Cardiac muscle cell (in vitro differentiated cells and primary cell): ENCODE results near the gene AP1S3. TPM values are rescaled to one million over a fixed set of nuclear protein-coding genes. Genes with fewer than 3 reads are reported as not detected.

Experiments
- DNase-seq, 2 donors: peaks; one replicate each; pipeline versions ENCODE4 v3.0.0 to v3.0.0-alpha.2; 2010 to 2017; ENCODE audit warnings: low read depth in 1 of 2, low spot score in 1 of 2
- H3K27ac ChIP-seq: fragments of 200-600 bp; sonication (generic); 2 replicates; pipeline ENCODE4 v1.5.1; 2016
- H3K27me3 ChIP-seq: fragments of 200-600 bp; sonication (generic); 2 replicates; pipeline ENCODE4 v1.6.0; 2016; ENCODE audit warnings: control low read depth
- H3K36me3 ChIP-seq: fragments of 200-600 bp; sonication (generic); 2 replicates; pipeline ENCODE4 v1.5.1; 2016; ENCODE audit warnings: control low read depth
- H3K4me1 ChIP-seq: fragments of 200-600 bp; sonication (generic); 2 replicates; pipeline ENCODE4 v1.8.1; 2017; ENCODE audit warnings: low read depth, mild to moderate bottlenecking, mixed run types
- H3K4me3 ChIP-seq: fragments of 200-600 bp; sonication (generic); 2 replicates; pipeline ENCODE4 v1.5.1; 2016; ENCODE audit warnings: mild to moderate bottlenecking
- H3K9me3 ChIP-seq: fragments of 200-600 bp; sonication (generic); 2 replicates; pipeline ENCODE4 v1.5.1; 2017; ENCODE audit warnings: low read depth, mild to moderate bottlenecking, control low read depth
- polyA plus RNA-seq: library from polyadenylated mRNA; unstranded; fragments of >200 nt; fragmentation: Nextera tagmentation; extraction: Ambion mirVana; gene quantifications from 2 replicates; pipeline ENCODE4 v1.2.1, GENCODE V29; 2016
- total RNA-seq: library from RNA; depleted of rRNA; stranded (reverse); fragments of >200 nt; gene quantifications from 2 replicates; pipeline ENCODE4 v1.2.3, GENCODE V29; 2016
- TF ChIP-seq, protein P1 (sequence below): IDR thresholded peaks from 2 replicates; pipeline ENCODE4 v1.5.1; 2012; ENCODE audit warnings: low read depth, mild to moderate bottlenecking, low read length

Gene AP1S3
- total and polyA plus RNA-seq, 2 experiments from 2014 or later = 1.6 TPM; not detected in 1

DNA sequence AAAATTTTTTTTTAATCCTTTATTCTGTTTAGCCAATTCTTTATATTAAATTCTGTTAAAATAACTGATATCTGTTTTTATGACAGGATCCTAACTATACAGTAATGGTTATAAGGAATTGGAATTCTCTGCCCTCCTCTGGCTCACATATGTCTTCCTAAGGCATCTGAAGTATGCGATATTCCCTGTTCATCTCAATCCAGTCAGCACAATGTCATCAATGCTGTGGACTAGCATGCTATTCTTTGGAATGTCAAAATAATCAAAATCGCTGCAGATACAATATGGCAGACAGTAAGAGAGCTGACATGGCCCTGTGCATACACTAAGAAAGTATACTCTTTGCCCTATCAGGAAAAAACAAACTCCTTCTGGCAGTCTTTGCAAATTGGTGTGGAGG is 107.6 kb downstream of the AP1S3 start:
- Histone ChIP-seq H3K9me3 (no peaks in the 10 kb centered on the region), H3K27ac (no peak overlapping the region), H3K4me1 (peaks cover 10% of the 10 kb centered on the region), H3K4me3 (no peak overlapping the region), H3K36me3 (no peaks in the 10 kb centered on the region), H3K27me3 (no peaks in the 10 kb centered on the region)
- TF ChIP-seq, protein P1, sequence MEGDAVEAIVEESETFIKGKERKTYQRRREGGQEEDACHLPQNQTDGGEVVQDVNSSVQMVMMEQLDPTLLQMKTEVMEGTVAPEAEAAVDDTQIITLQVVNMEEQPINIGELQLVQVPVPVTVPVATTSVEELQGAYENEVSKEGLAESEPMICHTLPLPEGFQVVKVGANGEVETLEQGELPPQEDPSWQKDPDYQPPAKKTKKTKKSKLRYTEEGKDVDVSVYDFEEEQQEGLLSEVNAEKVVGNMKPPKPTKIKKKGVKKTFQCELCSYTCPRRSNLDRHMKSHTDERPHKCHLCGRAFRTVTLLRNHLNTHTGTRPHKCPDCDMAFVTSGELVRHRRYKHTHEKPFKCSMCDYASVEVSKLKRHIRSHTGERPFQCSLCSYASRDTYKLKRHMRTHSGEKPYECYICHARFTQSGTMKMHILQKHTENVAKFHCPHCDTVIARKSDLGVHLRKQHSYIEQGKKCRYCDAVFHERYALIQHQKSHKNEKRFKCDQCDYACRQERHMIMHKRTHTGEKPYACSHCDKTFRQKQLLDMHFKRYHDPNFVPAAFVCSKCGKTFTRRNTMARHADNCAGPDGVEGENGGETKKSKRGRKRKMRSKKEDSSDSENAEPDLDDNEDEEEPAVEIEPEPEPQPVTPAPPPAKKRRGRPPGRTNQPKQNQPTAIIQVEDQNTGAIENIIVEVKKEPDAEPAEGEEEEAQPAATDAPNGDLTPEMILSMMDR = no peak
- DNase-seq = no peak

DNA sequence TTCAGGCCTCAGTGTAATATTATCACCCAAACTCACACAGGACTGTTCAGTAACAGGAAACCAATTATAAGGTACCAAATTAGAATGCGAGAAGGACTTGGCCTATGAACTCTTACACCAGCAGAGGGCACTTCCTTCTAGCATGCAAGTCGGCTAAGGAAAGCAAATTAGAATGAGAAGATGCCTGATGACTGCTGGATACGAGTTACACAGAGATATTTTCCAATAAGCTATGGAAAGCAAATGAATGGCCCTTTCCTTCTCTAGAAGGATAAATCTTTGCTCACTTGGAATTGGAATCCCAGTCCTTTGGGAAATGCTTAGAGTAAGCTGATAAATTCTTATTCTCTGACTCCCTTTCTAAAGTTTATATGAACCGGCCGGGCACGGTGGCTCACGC is 109.8 kb downstream of the AP1S3 start:
- no peaks in the 10 kb centered on the region for H3K36me3 ChIP-seq
- H3K27me3 ChIP-seq = no peaks in the 10 kb centered on the region
- TF ChIP-seq, protein P1 = peak; percentile 68
- H3K4me1 ChIP-seq = peaks cover 10% of the 10 kb centered on the region
- DNase-seq = peak; percentile 65 to 80
- H3K9me3 ChIP-seq = no peaks in the 10 kb centered on the region
- H3K27ac ChIP-seq = no peak overlapping the region
- H3K4me3 ChIP-seq = no peak overlapping the region

DNA sequence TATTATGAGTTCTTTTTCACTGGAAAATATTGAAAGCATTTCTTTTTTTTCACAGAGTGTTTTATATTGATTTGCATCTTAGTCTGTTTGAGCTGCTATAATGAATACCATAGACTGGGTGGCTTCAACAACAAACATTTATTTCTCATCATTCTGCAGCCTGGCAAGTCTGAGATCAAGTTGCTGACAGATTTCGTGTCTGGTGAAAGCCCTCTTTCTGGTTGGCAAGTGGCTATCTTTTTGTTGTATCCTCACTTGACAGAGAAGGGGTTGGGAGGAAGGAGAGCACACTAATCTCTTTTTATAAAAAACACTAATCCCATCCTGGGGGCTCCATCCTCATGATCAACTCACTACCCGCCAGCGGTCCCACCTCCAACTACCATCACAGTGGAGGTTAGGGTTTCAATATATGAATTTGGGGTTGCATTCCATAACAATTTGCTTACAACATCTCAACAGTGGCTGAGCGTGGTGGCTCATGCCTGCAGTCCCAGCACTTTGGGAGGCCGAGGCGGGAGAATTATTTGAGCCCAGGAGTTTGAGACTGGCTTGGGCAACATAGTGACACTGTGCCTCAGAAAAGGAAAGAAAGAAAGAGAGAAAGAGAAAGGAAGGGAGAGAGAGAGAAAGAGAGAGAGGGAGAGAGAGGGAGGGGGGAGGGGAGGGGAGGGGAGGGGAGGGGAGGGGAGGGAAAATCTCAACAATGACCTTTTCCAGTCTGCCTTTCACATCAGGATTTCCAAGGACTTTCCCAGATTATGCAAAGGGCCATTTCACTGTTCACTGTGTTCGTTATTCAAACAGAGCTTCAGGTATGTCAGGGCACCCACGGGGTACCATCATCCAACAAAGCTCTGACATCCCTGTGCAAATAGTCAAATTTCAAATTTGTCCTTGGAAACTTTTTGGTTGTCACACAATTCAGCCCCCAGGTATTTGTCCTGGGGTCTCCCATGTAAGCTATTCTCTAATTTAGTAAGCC is 111.1 kb downstream of the AP1S3 start:
- TF ChIP-seq, protein P1 = no peak
- DNase-seq = no peak
- H3K27ac ChIP-seq = no peak overlapping the region
- no peaks in the 10 kb centered on the region for H3K27me3 ChIP-seq
- H3K4me1 ChIP-seq = peaks cover 6% of the 10 kb centered on the region
- no peaks in the 10 kb centered on the region for H3K9me3 ChIP-seq
- H3K4me3 ChIP-seq = no peak overlapping the region
- H3K36me3 ChIP-seq = no peaks in the 10 kb centered on the region

DNA sequence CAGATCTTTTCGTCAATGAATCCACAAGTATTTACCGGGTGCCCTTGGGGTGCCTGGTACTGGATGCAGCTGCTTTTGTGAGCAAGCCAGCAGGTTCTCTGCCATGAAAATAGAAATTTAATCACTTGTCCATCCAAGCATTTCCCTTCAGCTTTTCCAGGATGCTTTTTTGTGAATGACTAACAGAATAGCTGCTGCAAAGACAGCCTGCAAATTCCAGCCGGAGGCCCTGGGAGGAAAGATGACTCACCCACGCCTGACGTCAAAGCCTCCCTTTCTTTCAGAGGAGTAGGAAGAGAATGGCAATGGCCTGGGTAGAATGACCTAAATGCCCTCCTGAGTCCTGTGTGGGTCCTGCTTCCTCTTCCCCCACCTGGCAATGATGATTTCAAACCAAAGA is 111.9 kb downstream of the AP1S3 start:
- no peaks in the 10 kb centered on the region for H3K27me3 ChIP-seq
- H3K4me1 ChIP-seq = peaks cover 5% of the 10 kb centered on the region
- DNase-seq = peak; percentile 62 to 97
- TF ChIP-seq, protein P1 = no peak
- H3K36me3 ChIP-seq = no peaks in the 10 kb centered on the region
- H3K9me3 ChIP-seq = no peaks in the 10 kb centered on the region
- peak overlapping the region; percentile 27 for H3K27ac ChIP-seq
- no peak overlapping the region for H3K4me3 ChIP-seq

DNA sequence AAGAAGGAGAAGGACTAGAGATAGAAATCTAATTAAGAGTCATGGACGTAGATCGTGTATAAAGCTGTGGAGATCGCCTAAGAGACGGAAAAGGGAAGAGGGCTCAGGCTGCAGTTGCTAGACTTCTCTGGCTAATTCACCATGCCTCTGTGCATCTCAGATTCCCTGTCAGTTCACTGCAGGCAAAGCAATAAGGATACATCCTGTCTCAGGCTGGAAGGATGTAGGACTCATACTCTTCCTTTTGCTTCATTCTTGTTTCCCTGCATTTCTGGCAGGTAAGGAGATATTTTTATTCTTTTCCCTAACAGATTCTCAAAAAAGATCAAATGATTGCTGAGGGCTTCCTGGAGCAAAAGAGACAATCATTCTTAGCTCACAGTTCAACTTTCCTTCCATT is 112.5 kb downstream of the AP1S3 start:
- H3K36me3 ChIP-seq = no peaks in the 10 kb centered on the region
- DNase-seq = no peak
- peak overlapping the region; percentile 27 for H3K27ac ChIP-seq
- no peaks in the 10 kb centered on the region for H3K9me3 ChIP-seq
- no peak overlapping the region for H3K4me3 ChIP-seq
- H3K27me3 ChIP-seq = no peaks in the 10 kb centered on the region
- H3K4me1 ChIP-seq = peaks cover 5% of the 10 kb centered on the region
- TF ChIP-seq, protein P1 = no peak
